GM06990 (cell line): ENCODE results near the gene PLEKHD1.

Experiments used
- DNase-seq: peaks from one replicate; pipeline ENCODE4 v3.0.0-alpha.2; 2011; ENCODE audit not compliant: insufficient read length; ENCODE audit errors: extremely low read depth
- H3K27me3 ChIP-seq: replicated peaks from 2 replicates; pipeline ENCODE4 v1.6.0; 2011; ENCODE audit warnings: low read length; ENCODE audit not compliant: control insufficient read depth, insufficient read depth
- H3K36me3 ChIP-seq: 2 replicates; pipeline ENCODE4 v1.5.1; 2011; ENCODE audit warnings: low read length; ENCODE audit not compliant: control insufficient read depth, insufficient read depth
- H3K4me3 ChIP-seq: replicated peaks from 2 replicates; pipeline ENCODE4 v1.5.1; 2011; ENCODE audit warnings: low read depth, mild to moderate bottlenecking, control low read depth, low read length
- TF ChIP-seq, protein P1 (sequence below): IDR thresholded peaks from 2 replicates; pipeline ENCODE4 v1.5.1; 2011; ENCODE audit warnings: low read length, control low read depth, mild to moderate bottlenecking, inconsistent platforms; ENCODE audit not compliant: insufficient read depth, poor library complexity, severe bottlenecking

The PLEKHD1 gene

DNA sequence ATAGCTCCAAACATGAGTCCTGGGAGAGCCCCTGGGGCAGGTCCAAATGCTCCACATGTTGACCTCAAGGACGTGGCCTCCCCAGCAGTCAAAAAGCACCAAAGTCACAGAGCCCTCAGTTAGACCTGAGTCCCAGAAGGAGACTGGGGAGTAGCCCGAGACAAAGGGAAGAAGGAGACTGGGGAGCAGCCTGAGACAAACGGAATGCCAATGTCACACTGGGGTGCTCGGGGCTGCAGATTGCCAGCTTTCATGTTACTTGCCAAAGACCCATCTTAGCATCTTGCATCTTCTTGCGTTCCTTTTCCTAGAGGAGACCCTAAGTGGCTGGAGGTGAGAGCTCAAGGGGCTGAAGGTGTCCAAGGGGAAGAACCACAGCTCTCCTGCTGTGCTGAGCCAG, 14.9 kb downstream of the PLEKHD1 start:
- Histone ChIP-seq H3K4me3 (no peak overlapping the region), H3K36me3 (no peaks in the 10 kb centered on the region), H3K27me3 (peaks cover 2% of the 10 kb centered on the region)
- TF ChIP-seq, protein P1, sequence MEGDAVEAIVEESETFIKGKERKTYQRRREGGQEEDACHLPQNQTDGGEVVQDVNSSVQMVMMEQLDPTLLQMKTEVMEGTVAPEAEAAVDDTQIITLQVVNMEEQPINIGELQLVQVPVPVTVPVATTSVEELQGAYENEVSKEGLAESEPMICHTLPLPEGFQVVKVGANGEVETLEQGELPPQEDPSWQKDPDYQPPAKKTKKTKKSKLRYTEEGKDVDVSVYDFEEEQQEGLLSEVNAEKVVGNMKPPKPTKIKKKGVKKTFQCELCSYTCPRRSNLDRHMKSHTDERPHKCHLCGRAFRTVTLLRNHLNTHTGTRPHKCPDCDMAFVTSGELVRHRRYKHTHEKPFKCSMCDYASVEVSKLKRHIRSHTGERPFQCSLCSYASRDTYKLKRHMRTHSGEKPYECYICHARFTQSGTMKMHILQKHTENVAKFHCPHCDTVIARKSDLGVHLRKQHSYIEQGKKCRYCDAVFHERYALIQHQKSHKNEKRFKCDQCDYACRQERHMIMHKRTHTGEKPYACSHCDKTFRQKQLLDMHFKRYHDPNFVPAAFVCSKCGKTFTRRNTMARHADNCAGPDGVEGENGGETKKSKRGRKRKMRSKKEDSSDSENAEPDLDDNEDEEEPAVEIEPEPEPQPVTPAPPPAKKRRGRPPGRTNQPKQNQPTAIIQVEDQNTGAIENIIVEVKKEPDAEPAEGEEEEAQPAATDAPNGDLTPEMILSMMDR = no peak
- DNase-seq = no peak

DNA sequence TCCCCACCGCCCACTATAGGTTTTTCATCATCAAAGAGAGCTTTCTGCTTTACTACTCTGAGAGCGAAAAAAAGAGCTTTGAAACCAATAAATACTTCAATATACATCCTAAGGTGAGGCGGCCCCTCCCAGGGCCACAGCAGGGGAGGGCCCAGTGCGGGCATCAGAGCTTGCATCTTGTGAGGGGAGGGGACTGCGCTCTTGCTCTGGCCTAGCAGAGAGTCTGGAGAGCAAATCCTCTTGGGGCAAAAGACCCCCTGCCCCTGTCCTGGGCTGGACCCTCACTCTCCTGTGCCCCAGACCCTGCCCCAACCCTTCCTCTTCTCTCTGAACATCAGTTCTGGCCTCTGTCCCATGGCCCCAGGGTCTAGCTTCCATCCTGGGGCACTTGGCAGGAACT, 15.6 kb downstream of the PLEKHD1 start:
- TF ChIP-seq, protein P1 = no peak
- no peak for DNase-seq
- H3K4me3 ChIP-seq = no peak overlapping the region
- H3K27me3 ChIP-seq = no peaks in the 10 kb centered on the region; the same call in 1 of the 2 replicates
- no peaks in the 10 kb centered on the region for H3K36me3 ChIP-seq

DNA sequence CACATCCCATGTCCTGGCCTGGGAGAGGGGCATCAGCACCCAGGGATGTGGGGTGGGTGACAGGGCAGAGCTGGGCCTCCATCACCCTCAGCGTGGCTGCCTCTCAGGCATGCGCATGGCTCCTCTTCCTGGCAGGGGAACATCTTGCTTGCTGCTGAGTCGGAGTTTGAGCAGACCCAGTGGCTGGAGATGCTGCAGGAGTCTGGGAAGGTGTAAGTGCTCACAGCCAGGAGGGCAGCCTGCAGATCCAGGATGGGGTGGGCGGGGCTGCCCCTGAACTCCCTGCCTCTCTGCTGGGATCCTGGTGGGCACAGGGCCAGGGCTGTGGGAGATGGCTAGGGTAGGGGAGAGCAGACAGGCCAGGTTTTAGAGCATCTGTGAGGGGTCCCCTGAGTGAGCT, 16.2 kb downstream of the PLEKHD1 start:
- Histone ChIP-seq H3K36me3 (no peaks in the 10 kb centered on the region), H3K4me3 (no peak overlapping the region), H3K27me3 (no peaks in the 10 kb centered on the region; the same call in 1 of the 2 replicates)
- DNase-seq = no peak
- TF ChIP-seq, protein P1 = no peak

DNA sequence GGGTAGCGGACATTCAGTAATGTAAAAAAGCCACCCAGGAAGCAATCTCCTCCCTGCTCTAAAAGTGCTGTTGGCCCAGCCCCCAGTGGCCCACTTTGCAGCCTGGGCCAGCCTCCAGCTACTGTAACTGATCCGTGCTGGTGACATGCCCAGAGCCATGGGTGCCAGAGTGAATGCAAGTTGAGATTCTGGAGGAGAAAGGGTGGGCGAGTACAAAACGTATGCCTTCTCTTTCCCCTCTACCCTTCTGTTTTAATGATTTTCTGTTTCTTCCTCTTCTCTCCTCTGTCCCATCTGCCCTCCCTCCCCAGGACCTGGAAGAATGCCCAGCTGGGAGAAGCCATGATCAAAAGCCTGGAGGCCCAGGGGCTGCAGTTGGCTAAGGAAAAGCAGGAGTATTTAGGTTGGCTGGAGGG, 16.9 kb downstream of the PLEKHD1 start:
- no peak for DNase-seq
- Histone ChIP-seq H3K36me3 (no peaks in the 10 kb centered on the region), H3K4me3 (no peak overlapping the region), H3K27me3 (no peaks in the 10 kb centered on the region; the same call in 1 of the 2 replicates)
- TF ChIP-seq, protein P1 = no peak

DNA sequence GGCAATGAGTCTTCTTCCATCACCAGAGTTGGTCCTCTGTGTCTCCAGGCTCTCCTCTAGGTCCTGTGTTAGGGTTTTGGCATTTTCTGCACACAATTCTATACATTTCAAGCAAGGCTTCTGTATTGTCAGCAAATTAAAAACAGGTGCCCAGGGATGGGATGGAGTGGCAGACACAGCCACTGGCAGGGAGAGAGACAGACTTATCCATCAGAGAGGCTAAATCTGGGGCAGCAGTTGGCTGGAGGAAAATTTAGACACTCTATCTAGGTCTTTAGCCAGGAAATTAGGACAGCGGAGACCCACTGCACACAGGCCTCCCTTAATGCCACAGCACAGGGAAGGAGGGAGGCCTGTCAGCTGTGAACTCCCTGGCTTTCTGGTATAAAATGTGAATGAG, 20.2 kb downstream of the PLEKHD1 start:
- DNase-seq = no peak
- TF ChIP-seq, protein P1 = no peak
- H3K27me3 ChIP-seq = no peaks in the 10 kb centered on the region; the same call in 1 of the 2 replicates
- no peaks in the 10 kb centered on the region for H3K36me3 ChIP-seq
- H3K4me3 ChIP-seq = no peak overlapping the region
